HL-60/S4 treated with phorbol 12-myristate 13-acetate at 8.2 ng/mL for 4 days and 3 days (cell line): ENCODE measurements around the gene PRF1.
"Not testable (repeated sequence)": the region's sequence is repeated elsewhere in the genome, so short reads cannot be mapped to it uniquely, and the experiment has no call there.

Source experiments
- in situ Hi-C: fragments of 300-500 bp; cut with MboI; formaldehyde crosslinking; loops from 2 replicates; pipeline ENCODE4 v1.15.0; 2022; ENCODE audit warnings: low sequenced_read_pairs

Gene PRF1

DNA sequence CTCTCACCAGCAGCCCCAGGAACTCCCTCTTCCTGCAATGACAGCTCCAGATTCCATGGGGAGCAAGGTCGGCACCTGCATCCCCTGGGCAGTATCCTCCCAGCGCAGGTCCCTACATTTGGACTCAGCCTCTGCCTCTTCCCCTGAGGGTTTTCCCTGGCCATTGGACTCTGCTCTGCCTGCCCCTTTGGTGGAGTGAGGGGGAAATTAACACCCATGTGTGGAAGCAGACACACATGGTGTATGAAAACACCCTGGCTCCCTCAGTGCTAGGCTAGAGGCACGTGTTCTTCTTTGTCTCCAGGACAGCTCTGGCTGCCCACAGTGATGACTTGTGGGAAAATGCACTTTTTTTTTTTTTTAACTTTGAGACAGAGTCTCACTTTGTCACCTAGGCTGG, 8.4 kb downstream of the PRF1 start:
- in situ Hi-C loops = no loop called here

DNA sequence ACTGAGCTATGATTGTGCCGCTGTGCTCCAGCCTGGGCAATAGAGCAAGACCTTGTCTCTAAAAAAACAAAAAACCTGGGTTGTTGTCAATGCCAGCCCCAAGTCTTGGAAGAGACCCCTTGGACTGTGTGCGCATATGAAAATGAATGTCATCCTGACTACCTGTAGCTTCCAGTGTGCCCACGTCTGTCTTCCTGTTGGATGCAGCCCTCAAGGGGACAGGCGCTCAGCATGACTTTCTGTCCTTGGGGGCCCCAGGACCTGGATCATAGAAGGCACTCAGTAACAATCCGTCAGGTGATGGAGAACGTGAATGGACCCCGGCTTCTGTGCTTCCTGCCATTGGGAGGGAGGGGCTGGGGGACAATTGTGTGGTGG, 9.0 kb downstream of the PRF1 start:
- in situ Hi-C loops = no loop called here

DNA sequence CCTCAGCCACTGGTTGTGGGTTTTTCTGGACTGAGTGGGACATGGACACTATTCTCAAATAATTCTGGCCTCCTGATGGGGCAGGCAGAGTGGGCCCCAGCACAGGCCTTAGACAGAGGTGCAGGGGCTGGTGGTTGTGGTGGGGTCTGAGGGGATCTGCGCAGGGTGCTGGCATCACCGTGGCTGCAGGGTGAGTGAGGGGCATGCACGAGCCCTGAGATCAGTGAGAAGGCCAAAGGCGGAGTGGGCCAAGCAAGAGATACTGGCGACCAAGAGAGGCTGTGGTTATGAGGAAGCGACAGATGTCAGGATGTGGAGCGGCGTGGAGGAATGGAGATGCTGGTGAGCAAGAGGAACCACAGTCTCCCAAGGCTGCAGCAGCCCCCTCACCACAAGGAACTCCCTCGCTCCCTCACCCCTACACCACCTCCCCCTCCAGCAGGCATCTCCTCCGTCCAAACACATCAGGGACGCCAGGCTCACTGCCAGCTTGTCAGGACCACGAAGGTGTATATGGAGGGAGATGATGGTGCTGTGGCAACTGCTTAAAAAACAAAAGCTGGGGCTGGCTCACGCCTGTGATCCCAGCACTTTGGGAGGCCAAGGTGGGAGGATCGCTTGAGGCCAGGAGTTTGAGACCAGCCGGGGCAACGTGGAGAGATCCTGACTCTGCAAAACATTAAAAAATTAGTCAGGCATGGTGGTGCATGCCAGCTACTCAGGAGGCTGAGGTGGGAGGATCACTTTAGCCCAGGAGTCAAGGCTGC, 9.6 kb downstream of the PRF1 start:
- in situ Hi-C loops = no loop called here

DNA sequence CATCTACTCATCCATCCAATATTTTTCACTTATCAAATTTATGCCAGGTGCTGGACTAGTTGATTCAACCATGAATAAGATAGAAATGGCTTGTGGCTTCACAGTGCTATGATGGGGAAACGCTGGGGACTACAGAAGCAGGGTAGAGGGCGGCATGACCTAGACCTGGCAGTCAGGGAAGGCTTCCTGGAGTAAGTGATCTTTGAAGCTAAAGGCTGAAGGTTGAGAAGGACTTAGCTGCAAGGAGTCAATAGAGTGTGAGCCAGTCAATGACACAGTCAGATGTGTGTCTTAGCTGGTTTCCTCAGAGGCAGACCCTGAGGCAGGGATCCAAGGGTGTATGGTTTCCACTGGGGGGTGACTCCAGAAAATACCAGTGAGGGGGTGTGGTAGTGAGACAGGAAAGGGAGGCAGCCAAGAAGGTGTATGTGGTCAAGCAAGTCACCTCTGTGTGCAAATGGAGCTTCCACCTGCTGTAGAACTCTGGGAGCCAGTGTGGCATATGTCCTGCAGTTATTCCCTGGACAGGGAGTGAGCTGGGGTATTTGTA, 10.3 kb downstream of the PRF1 start:
- in situ Hi-C loops = no loop called here

DNA sequence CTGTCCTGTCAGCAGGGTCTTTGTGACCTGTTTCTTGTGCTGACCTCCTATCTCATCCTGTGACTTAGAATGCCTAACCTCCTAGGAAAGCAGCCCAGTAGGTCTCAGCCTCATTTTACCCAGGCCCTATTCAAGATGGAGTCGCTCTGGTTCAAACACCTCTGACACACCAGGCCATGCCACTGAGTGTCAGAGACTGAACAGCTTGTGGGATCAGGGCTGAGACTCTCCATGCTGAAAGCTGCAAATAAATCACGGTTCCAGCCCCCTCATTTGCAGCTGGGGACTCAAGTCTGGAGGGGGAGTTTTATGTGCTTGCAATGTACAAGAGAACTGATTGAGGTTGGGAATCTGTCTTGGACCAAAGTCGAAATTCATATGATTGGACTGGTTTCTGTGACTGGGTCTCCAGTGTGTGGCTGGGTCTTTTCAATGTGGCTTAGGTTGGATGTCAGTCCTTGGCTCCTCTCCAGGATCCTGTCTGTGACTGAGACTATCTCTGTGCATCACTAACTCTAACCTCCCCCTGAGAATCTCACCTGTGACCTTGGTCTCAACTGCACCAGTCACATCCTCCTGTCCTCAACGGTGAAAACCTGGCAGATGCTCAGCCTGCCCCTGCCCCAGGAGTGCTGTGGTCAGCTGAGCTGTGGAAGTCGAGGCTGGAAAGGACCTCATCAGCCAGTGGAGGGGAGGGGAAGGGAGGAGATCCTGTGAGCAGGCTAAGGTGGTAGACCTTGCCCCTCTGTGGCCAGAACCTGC, 11.7 kb downstream of the PRF1 start:
- in situ Hi-C loops = no loop called here

DNA sequence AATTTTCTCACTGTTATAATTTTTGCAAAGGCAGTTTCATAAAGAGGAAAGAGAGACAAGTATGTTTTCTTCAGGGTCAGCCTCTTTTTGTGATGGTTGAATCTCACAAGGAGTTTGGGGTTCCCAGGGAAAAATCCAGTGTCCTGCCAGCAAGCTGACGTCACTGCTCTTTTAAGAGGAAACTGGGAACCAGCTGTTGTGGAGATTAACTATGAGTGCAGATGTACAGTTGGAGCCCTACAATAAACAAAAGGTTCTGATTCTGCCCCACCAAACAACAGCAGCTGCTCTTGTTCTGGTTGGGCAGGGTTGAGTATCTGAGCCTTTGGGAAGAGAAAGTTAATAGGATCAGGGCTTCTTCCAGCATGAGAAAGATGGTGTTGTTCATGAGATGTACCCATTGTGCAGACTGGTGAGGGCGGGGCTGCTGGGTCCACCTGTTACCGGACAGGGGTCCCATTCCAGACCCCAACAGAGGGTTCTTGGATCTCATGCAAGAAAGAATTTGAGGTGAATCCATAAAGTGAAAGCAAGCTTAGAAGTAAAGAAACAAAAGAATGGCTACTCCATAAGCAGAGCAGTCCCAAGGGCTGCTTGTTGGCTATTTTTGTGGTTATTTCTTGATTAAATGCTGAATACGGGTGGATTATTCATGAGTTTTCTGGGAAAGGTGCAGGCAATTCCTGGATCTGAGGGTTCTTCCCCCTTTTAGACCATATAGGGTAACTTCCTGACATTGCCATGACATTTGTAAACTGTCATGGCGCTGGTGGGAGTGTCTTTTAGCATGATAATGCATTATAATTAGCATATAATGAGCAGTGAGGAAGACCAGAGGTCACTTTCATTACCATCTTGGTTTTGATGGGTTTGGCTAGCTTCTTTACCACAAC, 12.5 kb downstream of the PRF1 start:
- in situ Hi-C loops = no loop called here

DNA sequence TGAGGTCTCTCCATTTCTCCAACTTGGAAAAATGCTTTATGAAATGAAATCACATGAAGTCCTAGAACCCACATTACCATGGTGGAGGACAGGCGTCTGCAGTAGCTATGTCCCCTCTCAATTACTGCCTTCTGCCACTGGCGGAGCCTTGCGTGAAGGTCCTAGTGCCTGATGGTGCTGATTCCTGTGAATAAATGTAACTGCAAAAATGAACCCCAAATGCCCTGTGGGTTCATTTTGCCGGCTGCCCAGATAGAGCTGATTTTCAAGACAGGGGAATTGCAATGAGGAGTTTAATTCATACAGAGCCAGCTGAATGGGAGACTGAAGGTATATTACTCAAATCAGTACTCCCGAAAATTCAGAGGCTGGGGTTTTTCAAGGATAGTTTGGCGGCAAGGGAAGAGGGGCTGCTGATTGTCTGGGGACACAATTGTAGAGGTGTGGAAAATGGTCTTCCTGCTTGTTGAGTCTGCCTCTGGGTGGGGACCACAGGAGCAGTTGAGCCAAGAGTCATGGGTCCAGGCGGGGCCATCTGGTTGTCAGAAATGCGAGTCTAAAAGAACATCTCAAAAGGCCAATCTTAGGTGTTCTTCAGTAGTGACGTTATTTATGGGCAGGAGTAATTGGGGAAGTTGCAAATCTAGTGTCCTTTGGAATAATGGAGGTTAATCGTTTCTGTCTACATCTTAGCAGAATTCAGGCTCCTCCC, 13.5 kb downstream of the PRF1 start:
- in situ Hi-C loops = no loop called here

DNA sequence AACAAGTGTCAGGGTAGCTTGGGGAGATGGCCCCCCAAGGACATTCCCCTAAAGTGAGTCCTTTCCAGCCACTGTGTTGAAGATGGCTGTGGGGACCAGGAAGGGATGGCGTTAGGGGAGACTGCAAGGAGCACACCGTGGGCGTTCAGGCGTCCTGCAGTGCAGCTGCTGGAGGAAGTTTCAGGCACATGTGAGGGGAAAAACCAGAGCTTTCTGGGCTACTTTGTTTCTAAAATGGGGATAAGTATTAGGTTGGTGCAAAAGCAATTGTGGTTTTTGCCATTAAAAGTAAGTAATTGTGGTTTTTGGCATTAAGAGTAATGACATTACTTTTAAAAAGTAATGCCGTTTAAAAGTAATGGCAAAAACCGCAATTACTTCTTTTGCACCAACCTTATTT, 14.3 kb downstream of the PRF1 start:
- in situ Hi-C loops = no loop called here

DNA sequence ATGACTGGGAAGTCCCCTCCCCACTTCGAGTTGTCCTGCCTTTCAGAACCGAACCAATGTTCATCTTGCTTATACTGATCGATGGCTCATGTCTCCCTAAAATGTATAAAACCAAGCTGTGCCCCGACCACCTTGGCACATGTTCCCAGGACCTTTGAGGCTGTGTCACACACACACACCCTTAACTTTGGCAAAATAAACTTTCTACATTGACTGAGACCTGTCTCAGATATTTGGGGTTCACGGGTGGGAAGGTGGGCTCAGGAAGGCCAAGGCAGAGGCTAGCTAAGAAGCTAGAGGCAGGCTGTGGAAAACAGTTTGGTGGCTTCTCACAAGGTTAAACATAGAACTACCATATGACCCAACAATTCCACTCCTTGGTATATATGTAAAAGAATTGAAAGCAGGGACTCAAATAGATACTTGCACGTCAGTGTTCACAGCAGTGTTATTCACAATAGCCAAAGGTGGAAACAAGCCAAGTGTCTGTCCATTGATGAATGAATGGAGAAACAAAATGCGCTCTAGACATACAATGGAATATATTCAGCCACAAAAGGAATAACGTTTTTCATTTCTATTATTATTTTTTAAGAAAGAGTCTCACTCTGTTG, 15.4 kb downstream of the PRF1 start:
- in situ Hi-C loops = no loop called here

DNA sequence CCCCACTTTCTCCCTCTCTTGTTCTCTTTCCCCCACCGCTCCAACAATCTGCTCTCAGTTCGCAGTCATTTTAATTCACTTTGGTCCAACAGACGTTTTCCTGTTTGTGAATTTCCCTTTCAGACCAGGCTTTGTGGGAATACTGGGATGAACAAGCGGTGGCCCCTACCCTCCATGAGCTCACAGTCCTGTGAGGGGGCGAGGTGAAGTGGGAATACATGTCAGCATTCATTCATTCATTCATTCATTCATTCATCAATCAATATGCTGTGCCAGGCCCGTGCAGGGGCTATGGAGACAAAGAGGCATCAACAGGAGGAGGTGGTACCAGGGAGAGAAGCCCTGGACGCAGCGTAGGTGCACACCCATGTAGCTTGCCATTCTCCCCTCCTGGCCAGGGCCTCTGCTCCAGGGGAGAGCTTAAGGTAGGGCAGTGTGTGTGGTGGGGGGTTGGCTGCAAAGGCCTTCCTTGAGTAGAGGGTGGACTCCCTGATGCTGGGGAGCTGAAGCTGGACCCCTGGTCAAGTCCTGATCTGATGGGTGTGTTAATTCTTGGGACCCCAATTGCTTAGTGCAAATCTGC, 16.1 kb downstream of the PRF1 start:
- in situ Hi-C loops = no loop called here

DNA sequence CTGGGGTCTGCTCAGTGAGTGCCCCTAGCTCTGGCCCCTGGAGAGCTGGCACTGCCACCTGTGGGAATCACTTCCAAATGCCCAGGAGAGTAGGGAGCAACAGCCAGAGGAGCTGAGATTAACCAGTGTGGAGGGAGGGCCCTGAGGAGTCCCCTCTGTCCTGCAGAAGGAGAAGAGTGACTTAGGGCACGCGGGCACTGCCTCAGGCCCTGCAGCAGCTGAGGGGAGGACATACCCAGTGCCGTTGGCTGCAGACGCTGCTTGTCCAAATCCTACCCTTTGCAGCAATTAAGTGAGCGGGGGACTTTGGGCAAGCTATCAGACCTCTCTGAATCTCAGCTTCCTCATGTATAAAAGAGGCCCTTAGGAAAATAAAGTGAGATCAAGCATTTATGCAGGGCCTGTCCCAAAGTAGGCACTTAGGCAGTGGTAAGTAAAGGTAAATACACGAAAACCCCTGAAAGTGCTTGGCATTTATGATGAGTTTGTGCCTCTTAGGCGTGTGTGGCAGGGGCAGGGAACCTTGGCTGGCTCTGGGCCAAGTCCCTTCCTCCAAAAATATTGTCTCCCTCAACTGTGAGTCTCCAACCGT, 16.9 kb downstream of the PRF1 start:
- in situ Hi-C loops = no loop called here

DNA sequence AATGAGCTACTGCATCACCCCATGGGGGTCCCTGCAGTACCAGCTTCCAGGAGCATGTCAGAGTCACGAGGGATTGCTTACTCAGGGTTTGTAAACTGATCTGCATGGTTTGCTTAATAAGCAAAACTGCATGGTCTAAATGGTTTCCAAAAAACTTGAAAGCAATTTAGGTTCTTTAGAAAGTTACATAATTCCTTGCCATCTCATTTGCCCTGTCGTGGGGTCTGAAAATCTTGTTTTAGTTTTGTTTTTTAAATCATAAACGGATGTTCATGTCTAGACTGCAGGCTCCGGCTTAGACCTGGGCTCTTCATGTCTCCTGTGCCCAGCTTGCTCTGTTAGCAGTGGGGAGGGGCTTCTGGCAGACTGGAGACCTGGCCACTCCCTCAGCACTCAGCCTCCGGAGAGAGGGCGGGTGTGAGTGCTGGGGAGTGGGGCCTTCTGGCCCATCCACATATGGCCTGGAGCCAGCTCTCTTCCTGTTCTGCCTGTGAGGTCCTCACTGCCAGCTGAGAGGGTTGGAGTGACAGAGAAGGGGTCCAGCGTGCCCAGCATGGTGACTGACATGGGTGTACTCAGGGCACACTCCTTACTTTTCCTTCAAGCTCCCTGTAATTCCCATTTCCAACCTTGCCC, 17.5 kb downstream of the PRF1 start:
- in situ Hi-C loops = no loop called here

DNA sequence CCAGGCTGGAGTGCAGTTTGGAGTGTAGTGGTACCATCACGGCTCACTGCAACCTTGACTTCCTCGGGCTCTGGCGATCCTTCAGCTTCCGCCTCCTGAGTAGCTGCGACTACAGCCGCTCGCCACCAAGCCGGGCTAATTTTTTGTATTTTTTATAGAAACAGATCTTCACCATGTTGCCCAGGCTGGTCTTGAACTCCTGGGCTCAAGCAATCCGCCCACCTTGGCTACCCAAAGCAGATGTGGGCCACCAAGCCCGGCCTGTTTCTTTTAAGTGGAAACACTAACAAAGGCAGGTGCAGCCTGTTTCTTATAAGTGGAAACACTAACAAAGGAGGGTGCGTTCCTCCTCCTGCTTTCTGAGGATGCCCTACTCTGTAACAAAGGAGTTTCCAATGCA, 18.2 kb downstream of the PRF1 start:
- in situ Hi-C loops = no loop called here

DNA sequence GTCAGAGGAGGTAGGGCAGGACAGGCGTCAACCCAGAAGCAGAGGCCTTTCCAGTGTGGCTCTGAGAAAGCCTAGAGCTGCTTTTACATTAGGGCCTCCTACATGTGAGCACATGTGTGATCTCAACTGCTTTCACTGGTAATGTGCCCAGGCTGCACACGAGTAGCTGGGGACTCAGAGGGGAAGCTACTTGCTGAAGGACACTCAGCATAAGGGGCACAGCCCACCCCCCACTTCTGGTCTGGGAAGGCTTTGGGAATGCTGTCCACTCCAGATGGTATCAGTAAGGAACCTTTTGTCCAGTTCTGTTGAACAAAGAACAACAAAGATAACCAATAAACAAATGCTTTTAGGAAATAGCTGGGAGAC, 18.9 kb downstream of the PRF1 start:
- in situ Hi-C loops = no loop called here

DNA sequence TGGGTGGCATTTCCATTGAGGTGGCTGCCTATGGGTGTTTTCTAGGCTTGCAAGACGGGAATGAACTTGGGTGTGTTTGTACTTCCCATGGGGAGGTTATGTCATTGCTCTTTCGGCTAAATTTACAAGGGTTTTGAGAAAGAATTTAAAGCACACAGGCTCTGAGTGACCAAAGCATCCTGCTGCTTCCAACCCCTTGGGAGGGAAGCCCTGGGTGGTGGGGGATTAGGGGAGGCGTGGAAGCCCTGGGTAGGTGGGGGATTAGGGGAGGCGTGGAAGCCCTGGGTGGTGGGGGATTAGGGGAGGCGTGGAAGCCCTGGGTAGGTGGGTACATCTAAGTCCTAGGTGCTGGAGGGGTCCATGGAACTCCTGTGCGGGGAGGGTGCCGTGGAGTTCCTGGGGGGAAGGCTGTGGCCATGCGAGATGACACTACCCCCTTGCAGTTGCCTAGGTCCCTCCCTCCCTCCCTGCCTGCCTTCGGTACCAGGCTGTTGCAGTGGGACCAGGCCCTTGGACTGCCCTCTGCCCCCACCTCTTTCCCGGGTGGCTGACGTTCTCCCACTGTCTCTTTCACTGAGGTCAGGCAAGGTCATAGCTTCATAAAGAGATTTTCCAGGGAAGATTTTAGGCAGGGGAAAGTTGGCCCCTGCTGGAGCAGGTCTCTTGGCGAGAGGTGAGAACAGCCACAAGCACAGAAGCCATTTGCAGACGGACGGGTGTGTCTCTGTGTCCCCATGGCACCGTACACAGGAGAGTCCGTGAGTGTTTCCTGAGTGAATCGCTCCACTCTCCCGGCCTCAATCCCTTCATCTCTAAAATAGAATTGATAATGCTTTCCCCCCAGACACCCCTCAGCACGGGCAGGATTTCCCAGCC, 19.5 kb downstream of the PRF1 start:
- in situ Hi-C loops = no loop called here

DNA sequence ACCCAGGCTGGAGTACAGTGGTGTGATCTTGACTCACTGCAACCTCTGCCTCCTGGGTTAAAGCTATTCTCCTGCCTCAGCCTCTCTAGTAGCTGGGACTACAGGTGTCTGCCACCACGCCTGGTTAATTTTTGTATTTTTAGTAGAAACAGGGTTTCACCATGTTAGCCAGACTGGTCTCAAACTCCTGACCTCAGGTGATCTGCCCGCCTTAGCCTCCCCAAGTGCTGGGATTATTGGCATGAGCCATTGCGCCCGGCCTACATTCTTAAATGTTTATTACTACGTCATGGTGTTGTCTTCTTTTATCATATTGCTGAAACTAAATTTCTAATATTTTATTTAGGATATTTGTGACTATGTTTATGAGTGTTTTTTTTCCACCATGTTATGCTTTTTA, 21.4 kb downstream of the PRF1 start:
- in situ Hi-C loops = not testable (repeated sequence)

DNA sequence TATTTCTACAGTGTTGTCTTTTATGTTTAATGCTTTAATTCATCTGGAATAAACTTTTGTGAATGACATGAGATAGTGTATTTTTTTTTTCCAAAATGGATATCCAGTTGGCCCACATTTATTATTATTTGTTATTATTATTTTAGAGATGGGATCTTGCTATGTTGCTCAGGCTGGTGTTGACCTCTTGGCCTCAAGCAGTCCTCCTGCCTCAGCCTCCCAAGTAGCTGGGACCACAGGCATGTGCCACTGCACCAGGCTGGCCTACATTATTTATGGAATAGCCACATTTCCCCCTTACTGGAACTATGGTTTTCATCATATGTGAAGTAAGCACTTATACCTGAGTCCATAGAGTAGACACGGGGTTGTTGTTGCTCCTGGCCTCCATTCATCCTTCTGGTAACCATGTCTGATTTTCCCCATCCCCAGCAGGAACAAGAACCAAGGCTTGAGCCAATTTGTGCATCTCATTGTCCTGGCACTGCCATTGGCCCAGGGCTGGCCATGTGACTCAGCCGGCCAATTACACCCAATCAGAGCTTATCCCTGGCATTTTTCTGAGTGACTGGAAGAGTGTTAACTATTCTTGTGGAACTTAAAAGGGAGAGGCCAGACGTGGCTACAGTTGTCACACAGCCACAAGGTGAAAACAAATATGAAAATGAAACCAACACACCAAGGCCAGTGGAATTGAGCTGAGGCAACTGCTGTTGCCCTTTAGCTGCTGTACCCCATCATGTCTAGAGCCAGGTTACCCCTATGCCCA, 23.1 kb downstream of the PRF1 start:
- in situ Hi-C loops = no loop called here
